ENCODE measurements around the gene CRISP1. TPM values are rescaled to one million over a fixed set of nuclear protein-coding genes. Genes with fewer than 3 reads are reported as not detected.

The CRISP1 gene
- total RNA-seq, 1 donor from 2014 or later: not detected

GRCh38 chr6:49790341-49790740 is 76.0 kb downstream of the CRISP1 start:
- no peak for TF ChIP-seq CTCF (IDR thresholded peaks at IDR 0.05; ENCODE audit: insufficient read depth, low read length, severe bottlenecking)
- Histone ChIP-seq H3K27me3 (ENCODE audit: control insufficient read depth, insufficient read depth, low read length) (no peaks in the 10 kb centered on the region), H3K4me3 (ENCODE audit: low read depth, low read length) (no peak overlapping the region), H3K36me3 (ENCODE audit: control insufficient read depth, insufficient read depth, low read length) (no peaks in the 10 kb centered on the region)
- FAIRE-seq (no peak), DNase-seq (ENCODE audit: low read depth) (no peak)

- FAIRE-seq: no peak
- no peak for DNase-seq (ENCODE audit: low read depth)
- Histone ChIP-seq H3K4me3 (ENCODE audit: low read depth, low read length) (no peak within 1 kb of the TSS), H3K27me3 (ENCODE audit: control insufficient read depth, insufficient read depth, low read length) (no peaks in the 10 kb centered on the region), H3K36me3 (ENCODE audit: control insufficient read depth, insufficient read depth, low read length) (no peaks in the 10 kb centered on the region)
- no peak for TF ChIP-seq CTCF (IDR thresholded peaks at IDR 0.05; ENCODE audit: insufficient read depth, low read length, severe bottlenecking)
Measured at GRCh38 chr6:49787176-49787575, 79.2 kb downstream of the CRISP1 start, which contains the start of gene PGK2. TSS of gene PGK2 (minus strand) at chr6:49787285. CDS start at chr6:49787187, 98 bp downstream.

GRCh38 chr6:49784272-49784671 is 82.1 kb downstream of the CRISP1 start:
- DNase-seq (ENCODE audit: low read depth): no peak
- no peak for FAIRE-seq
- Histone ChIP-seq H3K36me3 (ENCODE audit: control insufficient read depth, insufficient read depth, low read length) (no peaks in the 10 kb centered on the region), H3K27me3 (ENCODE audit: control insufficient read depth, insufficient read depth, low read length) (no peaks in the 10 kb centered on the region), H3K4me3 (ENCODE audit: low read depth, low read length) (no peak overlapping the region)
- no peak for TF ChIP-seq CTCF (IDR thresholded peaks at IDR 0.05; ENCODE audit: insufficient read depth, low read length, severe bottlenecking)

Other genes starting within 250 kb of the CRISP1 start
- gene RHAG, start 229.7 kb downstream of the CRISP1 start, total RNA-seq: not detected in 2 replicates
- not detected in 2 replicates for gene CRISP2, start 153.0 kb downstream of the CRISP1 start, total RNA-seq
- under 0.01 and 2.4 TPM in 2 replicates for gene CRISP3, start 122.1 kb downstream of the CRISP1 start, total RNA-seq
- not detected in 2 replicates for gene PGK2, start 79.2 kb downstream of the CRISP1 start, total RNA-seq
- gene DEFB114, start 97.6 kb upstream of the CRISP1 start, total RNA-seq: not detected in 2 replicates
- not detected in 2 replicates for gene DEFB113, start 103.1 kb upstream of the CRISP1 start, total RNA-seq
- not detected in 2 replicates for gene DEFB110, start 155.5 kb upstream of the CRISP1 start, total RNA-seq
- gene DEFB112, start 183.4 kb upstream of the CRISP1 start, total RNA-seq: not detected in 2 replicates

All from bronchial epithelial cell (primary cell).